SK-N-MC (cell line): ENCODE data around the gene GRB7.

Source experiments
- EZH2 ChIP-seq: fragments of 200-600 bp; sonication (generic); IDR thresholded peaks from one replicate; pipeline ENCODE4 v1.6.1; 2017; ENCODE audit warnings: antibody characterized with exemption
- POLR2AphosphoS5 ChIP-seq: IDR thresholded peaks from 2 replicates; pipeline ENCODE4 v1.6.1; 2012; ENCODE audit warnings: mild to moderate bottlenecking, low read depth, low read length, borderline replicate concordance

GRCh38 chr17:39753514-39754160 is 15.9 kb downstream of the GRB7 start:
- no peak for TF ChIP-seq POLR2AphosphoS5
- TF ChIP-seq EZH2: no peak
